ENCODE measurements around the gene PSD2. TPM values are rescaled to one million over a fixed set of nuclear protein-coding genes. Genes with fewer than 3 reads are reported as not detected.

Gene PSD2
- total RNA-seq, 2 experiments from 2014 or later: 0.08 TPM; not detected in 1

- intact Hi-C loops (cut with DNase I, micrococcal nuclease): no loop called here
- ATAC-seq (ENCODE audit: poor library complexity): no peak
- Histone ChIP-seq H3K27me3 (ENCODE audit: control insufficient read depth in 1 of 2, insufficient read depth in 2 of 2, low read length in 2 of 2) (peaks cover 38 to 42% of the 10 kb centered on the region in 2 experiments), H3K4me1 (ENCODE audit: insufficient read depth, low read length) (peaks cover 19% of the 10 kb centered on the region), H3K27ac (ENCODE audit: low read depth in 1 of 2, low read length in 2 of 2) (no peak overlapping the region), H3K4me3 (ENCODE audit: low read length) (no peak overlapping the region), H3K36me3 (ENCODE audit: insufficient read depth, low read length) (no peaks in the 10 kb centered on the region), H3K9me3 (ENCODE audit: control insufficient read depth in 1 of 2, insufficient read depth in 1 of 2, low read length in 2 of 2) (peaks cover 0 to 3% of the 10 kb centered on the region in 2 experiments)
- TF ChIP-seq CTCF (IDR thresholded peaks at IDR 0.05): no peak
- no peak for DNase-seq
- POLR2A ChIA-PET: no interaction called here
- Mint-ChIP-seq H3K27me3 (peaks cover 88% of the 10 kb centered on the region), H3K9me3 (no peaks in the 10 kb centered on the region), H3K4me1 (ENCODE audit: low read depth) (peaks cover 9% of the 10 kb centered on the region), H3K27ac (no peak overlapping the region), H3K4me3 (no peak overlapping the region), H3K36me3 (ENCODE audit: low read depth) (no peaks in the 10 kb centered on the region)
- CTCF ChIA-PET: interaction anchor here (1.2 kb wide), 1 partner anchor 26 kb away, joined by 3 read pairs; no protein-coding TSS in a partner anchor
These were observed 34.1 kb upstream of the PSD2 start for GRCh38 chr5:139761501-139761900.

- ChIA-PET CTCF (no interaction called here), POLR2A (no interaction called here)
- DNase-seq (no peak), ATAC-seq (ENCODE audit: poor library complexity) (no peak)
- peaks cover 29 to 34% of the 10 kb centered on the region in 2 experiments for H3K27me3 ChIP-seq (ENCODE audit: control insufficient read depth in 1 of 2, insufficient read depth in 2 of 2, low read length in 2 of 2)
- no peak overlapping the region for H3K4me3 ChIP-seq (ENCODE audit: low read length)
- Mint-ChIP-seq H3K4me1 (ENCODE audit: low read depth) (peaks cover 9% of the 10 kb centered on the region), H3K36me3 (ENCODE audit: low read depth) (no peaks in the 10 kb centered on the region), H3K27me3 (peaks cover 76% of the 10 kb centered on the region), H3K4me3 (no peak overlapping the region), H3K9me3 (no peaks in the 10 kb centered on the region), H3K27ac (no peak overlapping the region)
- peaks cover 19% of the 10 kb centered on the region for H3K4me1 ChIP-seq (ENCODE audit: insufficient read depth, low read length)
- peaks cover 0 to 3% of the 10 kb centered on the region in 2 experiments for H3K9me3 ChIP-seq (ENCODE audit: control insufficient read depth in 1 of 2, insufficient read depth in 1 of 2, low read length in 2 of 2)
- no peaks in the 10 kb centered on the region for H3K36me3 ChIP-seq (ENCODE audit: insufficient read depth, low read length)
- no peak overlapping the region for H3K27ac ChIP-seq (ENCODE audit: low read depth in 1 of 2, low read length in 2 of 2)
- intact Hi-C loops (cut with DNase I, micrococcal nuclease): no loop called here
- TF ChIP-seq CTCF (IDR thresholded peaks at IDR 0.05): no peak
These were observed 32.9 kb upstream of the PSD2 start for GRCh38 chr5:139762615-139763170.

- peaks cover 69% of the 10 kb centered on the region for H3K27me3 Mint-ChIP-seq
- Histone ChIP-seq H3K36me3 (ENCODE audit: insufficient read depth, low read length) (no peaks in the 10 kb centered on the region), H3K27ac (ENCODE audit: low read depth in 1 of 2, low read length in 2 of 2) (no peak overlapping the region), H3K4me3 (ENCODE audit: low read length) (no peak overlapping the region), H3K27me3 (ENCODE audit: control insufficient read depth in 1 of 2, insufficient read depth in 2 of 2, low read length in 2 of 2) (peaks cover 29 to 34% of the 10 kb centered on the region in 2 experiments), H3K9me3 (ENCODE audit: control insufficient read depth in 1 of 2, insufficient read depth in 1 of 2, low read length in 2 of 2) (peaks cover 0 to 3% of the 10 kb centered on the region in 2 experiments), H3K4me1 (ENCODE audit: insufficient read depth, low read length) (peaks cover 19% of the 10 kb centered on the region)
- no peak for DNase-seq
- no peak for TF ChIP-seq CTCF (IDR thresholded peaks at IDR 0.05)
- H3K4me3 Mint-ChIP-seq: peak overlapping the region; percentile 28
- H3K9me3 Mint-ChIP-seq: no peaks in the 10 kb centered on the region
- intact Hi-C loops (cut with DNase I, micrococcal nuclease): no loop called here
- H3K27ac Mint-ChIP-seq: no peak overlapping the region
- H3K4me1 Mint-ChIP-seq (ENCODE audit: low read depth): peaks cover 9% of the 10 kb centered on the region
- H3K36me3 Mint-ChIP-seq (ENCODE audit: low read depth): no peaks in the 10 kb centered on the region
- ChIA-PET POLR2A (no interaction called here), CTCF (interaction anchor here (1.4 kb wide), 1 partner anchor 12 kb away, joined by 4 read pairs; no protein-coding TSS in a partner anchor)
- ATAC-seq (ENCODE audit: poor library complexity): no peak
These were observed 32.2 kb upstream of the PSD2 start for GRCh38 chr5:139763280-139763929.
